Immature natural killer cell (primary cell): ENCODE measurements around the gene OR2M7. TPM values are rescaled to one million over a fixed set of nuclear protein-coding genes. Genes with fewer than 3 reads are reported as not detected.
"Not testable (repeated sequence)": the region's sequence is repeated elsewhere in the genome, so short reads cannot be mapped to it uniquely, and the experiment has no call there.

Experiments
- DNase-seq, 3 donors: peaks; one replicate each; pipeline ENCODE4 v3.0.0; 2022; ENCODE audit warnings: mixed read lengths in 1 of 3
- H3K27ac Mint-ChIP-seq, 6 donors: one replicate each; pipeline ENCODE4 v1.8.0; 2020; ENCODE audit warnings: mixed read lengths in 6 of 6, mild to moderate bottlenecking in 5 of 6, inconsistent platforms in 4 of 6, moderate library complexity in 3 of 6
- H3K27me3 Mint-ChIP-seq, 3 donors: one replicate each; pipeline ENCODE4 v1.8.0; 2020 to 2021; ENCODE audit warnings: low read depth in 3 of 3, mild to moderate bottlenecking in 3 of 3, mixed read lengths in 3 of 3, moderate library complexity in 3 of 3, inconsistent platforms in 1 of 3
- H3K36me3 Mint-ChIP-seq, 3 donors: one replicate each; pipeline ENCODE4 v1.8.0; 2020; ENCODE audit warnings: mixed read lengths in 3 of 3, inconsistent platforms in 2 of 3, mild to moderate bottlenecking in 2 of 3
- H3K4me1 Mint-ChIP-seq, 2 donors: one replicate each; pipeline ENCODE4 v1.8.0; 2020; ENCODE audit warnings: inconsistent platforms in 2 of 2, mild to moderate bottlenecking in 2 of 2, mixed read lengths in 2 of 2, moderate library complexity in 1 of 2
- H3K4me3 Mint-ChIP-seq, 5 donors: one replicate each; pipeline ENCODE4 v1.8.0; 2020; ENCODE audit warnings: mild to moderate bottlenecking in 5 of 5, mixed read lengths in 5 of 5, inconsistent platforms in 3 of 5, moderate library complexity in 3 of 5
- H3K9me3 Mint-ChIP-seq, 6 donors: one replicate each; pipeline ENCODE4 v1.8.0; 2020; ENCODE audit warnings: mild to moderate bottlenecking in 6 of 6, mixed read lengths in 6 of 6, inconsistent platforms in 4 of 6, moderate library complexity in 3 of 6
- polyA plus RNA-seq, 3 donors: library from polyadenylated mRNA; unstranded; fragments of 300-500 nt; fragmentation: Illumina TruSeq; gene quantifications; one replicate each; pipeline ENCODE4 v1.2.3, GENCODE V29; 2021

OR2M7 gene
- polyA plus RNA-seq = not detected

GRCh38 chr1:248324468-248324867 lies at the start of gene OR2M7:
OR2M7 (minus strand) TSS chr1:248324568; CDS start chr1:248324568, 0 bp downstream.
- H3K36me3 Mint-ChIP-seq = no peaks in the 10 kb centered on the region
- no peak for DNase-seq
- H3K4me3 Mint-ChIP-seq = no peak within 1 kb of the TSS
- peaks cover 0 to 1% (median 0%) of the 10 kb centered on the region in 3 donors for H3K27me3 Mint-ChIP-seq
- no peak within 1 kb of the TSS for H3K27ac Mint-ChIP-seq
- H3K4me1 Mint-ChIP-seq = no peaks in the 10 kb centered on the region
- H3K9me3 Mint-ChIP-seq = peaks cover 0 to 15% (median 5%) of the 10 kb centered on the region in 6 donors

- Mint-ChIP-seq H3K27me3 (peaks cover 0 to 2% (median 0%) of the 10 kb centered on the region in 3 donors), H3K4me3 (no peak overlapping the region), H3K9me3 (peaks cover 0 to 3% (median 0%) of the 10 kb centered on the region in 6 donors), H3K4me1 (peaks cover 2 to 12% of the 10 kb centered on the region in 2 donors), H3K27ac (no peak overlapping the region), H3K36me3 (no peaks in the 10 kb centered on the region)
- DNase-seq = no peak
Observed at GRCh38 chr1:248373761-248374160, 49.4 kb upstream of the OR2M7 start.

- no peak overlapping the region for H3K4me3 Mint-ChIP-seq
Observed at GRCh38 chr1:248372394-248372793, 48.0 kb upstream of the OR2M7 start.

GRCh38 chr1:248366609-248367008 lies 42.2 kb upstream of the OR2M7 start:
- no peak for DNase-seq
- Mint-ChIP-seq H3K27me3 (peaks cover 1 to 5% (median 3%) of the 10 kb centered on the region in 3 donors), H3K9me3 (peaks cover 0 to 16% (median 2%) of the 10 kb centered on the region in 6 donors), H3K4me3 (no peak overlapping the region), H3K27ac (no peak overlapping the region), H3K36me3 (no peaks in the 10 kb centered on the region), H3K4me1 (no peaks in the 10 kb centered on the region)

More at GRCh38 chr1:248372394-248372793, 48.0 kb upstream of the OR2M7 start:
- H3K4me1 Mint-ChIP-seq = peaks cover 2 to 12% of the 10 kb centered on the region in 2 donors
- H3K27me3 Mint-ChIP-seq = peaks cover 0 to 2% (median 0%) of the 10 kb centered on the region in 3 donors
- no peak overlapping the region for H3K27ac Mint-ChIP-seq
- no peaks in the 10 kb centered on the region for H3K36me3 Mint-ChIP-seq
- DNase-seq = no peak
- peaks cover 0 to 4% (median 0%) of the 10 kb centered on the region in 6 donors for H3K9me3 Mint-ChIP-seq

GRCh38 chr1:248361121-248361715 lies 36.9 kb upstream of the OR2M7 start, which contains the start of gene OR2T4:
OR2T4 (plus strand) TSS chr1:248361665; CDS start chr1:248361665, 0 bp downstream.
- H3K4me1 Mint-ChIP-seq = no peaks in the 10 kb centered on the region
- H3K36me3 Mint-ChIP-seq = no peaks in the 10 kb centered on the region
- no peak within 1 kb of the TSS for H3K27ac Mint-ChIP-seq
- no peak within 1 kb of the TSS for H3K4me3 Mint-ChIP-seq
- H3K27me3 Mint-ChIP-seq = peaks cover 1 to 4% (median 3%) of the 10 kb centered on the region in 3 donors
- H3K9me3 Mint-ChIP-seq = peaks cover 0 to 16% (median 0%) of the 10 kb centered on the region in 6 donors
- DNase-seq = no peak

GRCh38 chr1:248359415-248359814 lies 35.0 kb upstream of the OR2M7 start:
- Mint-ChIP-seq H3K4me3 (no peak overlapping the region), H3K36me3 (no peaks in the 10 kb centered on the region), H3K27me3 (peaks cover 1 to 4% (median 3%) of the 10 kb centered on the region in 3 donors), H3K27ac (no peak overlapping the region), H3K4me1 (no peaks in the 10 kb centered on the region), H3K9me3 (peaks cover 0 to 13% (median 0%) of the 10 kb centered on the region in 6 donors)
- DNase-seq = no peak

- Mint-ChIP-seq H3K36me3 (no peaks in the 10 kb centered on the region), H3K4me3 (no peak within 1 kb of the TSS), H3K27me3 (no peaks in the 10 kb centered on the region), H3K9me3 (peaks cover 0 to 6% (median 2%) of the 10 kb centered on the region in 6 donors), H3K27ac (no peak within 1 kb of the TSS), H3K4me1 (no peaks in the 10 kb centered on the region)
- no peak for DNase-seq
Observed at GRCh38 chr1:248348475-248348874, 24.1 kb upstream of the OR2M7 start, which contains the start of gene OR14C36. OR14C36 (plus strand) TSS chr1:248348775; CDS start chr1:248348775, 0 bp downstream.

- Mint-ChIP-seq H3K9me3 (peaks cover 0 to 6% (median 3%) of the 10 kb centered on the region in 6 donors), H3K36me3 (no peaks in the 10 kb centered on the region), H3K27me3 (peaks cover 0 to 1% (median 0%) of the 10 kb centered on the region in 3 donors), H3K4me1 (no peaks in the 10 kb centered on the region), H3K27ac (no peak overlapping the region), H3K4me3 (no peak overlapping the region)
- no peak for DNase-seq
Observed at GRCh38 chr1:248343451-248343850, 19.1 kb upstream of the OR2M7 start.

GRCh38 chr1:248316796-248317195 lies 7.6 kb downstream of the OR2M7 start:
- no peak overlapping the region for H3K27ac Mint-ChIP-seq
- no peak for DNase-seq
- peaks cover 0 to 1% (median 0%) of the 10 kb centered on the region in 3 donors for H3K27me3 Mint-ChIP-seq
- no peak overlapping the region for H3K4me3 Mint-ChIP-seq
- peaks cover 0 to 4% (median 0%) of the 10 kb centered on the region in 3 donors for H3K36me3 Mint-ChIP-seq
- no peaks in the 10 kb centered on the region for H3K4me1 Mint-ChIP-seq
- H3K9me3 Mint-ChIP-seq = peaks cover 9 to 38% (median 19%) of the 10 kb centered on the region in 6 donors

GRCh38 chr1:248306740-248307139 lies 17.6 kb downstream of the OR2M7 start:
- not testable (repeated sequence) for H3K27me3 Mint-ChIP-seq, H3K27ac Mint-ChIP-seq, H3K9me3 Mint-ChIP-seq, DNase-seq, H3K36me3 Mint-ChIP-seq, H3K4me1 Mint-ChIP-seq, H3K4me3 Mint-ChIP-seq

GRCh38 chr1:248306103-248306502 lies 18.3 kb downstream of the OR2M7 start:
- H3K4me1 Mint-ChIP-seq = no peaks in the 10 kb centered on the region
- peaks cover 0 to 12% (median 8%) of the 10 kb centered on the region in 6 donors for H3K9me3 Mint-ChIP-seq
- H3K4me3 Mint-ChIP-seq = no peak overlapping the region
- no peaks in the 10 kb centered on the region for H3K36me3 Mint-ChIP-seq
- no peaks in the 10 kb centered on the region for H3K27me3 Mint-ChIP-seq
- no peak overlapping the region for H3K27ac Mint-ChIP-seq
- no peak for DNase-seq

GRCh38 chr1:248305672-248306071 lies 18.7 kb downstream of the OR2M7 start:
- H3K4me3 Mint-ChIP-seq, H3K27ac Mint-ChIP-seq, H3K27me3 Mint-ChIP-seq, H3K36me3 Mint-ChIP-seq, DNase-seq, H3K4me1 Mint-ChIP-seq: not testable (repeated sequence)
- peaks cover 0 to 12% (median 7%) of the 10 kb centered on the region in 6 donors for H3K9me3 Mint-ChIP-seq

- Mint-ChIP-seq H3K27ac (no peak within 1 kb of the TSS), H3K4me1 (no peaks in the 10 kb centered on the region), H3K9me3 (peaks cover 3 to 16% (median 8%) of the 10 kb centered on the region in 6 donors), H3K36me3 (no peaks in the 10 kb centered on the region), H3K27me3 (no peaks in the 10 kb centered on the region), H3K4me3 (no peak within 1 kb of the TSS)
- no peak for DNase-seq
Observed at GRCh38 chr1:248303324-248303723, 21.0 kb downstream of the OR2M7 start, which contains the start of gene OR2T12. OR2T12 (minus strand) TSS chr1:248303424; CDS start chr1:248295578, 7,846 bp downstream.

GRCh38 chr1:248288391-248288790 lies 36.0 kb downstream of the OR2M7 start:
- peaks cover 0 to 20% (median 7%) of the 10 kb centered on the region in 6 donors for H3K9me3 Mint-ChIP-seq
- DNase-seq = no peak
- no peak overlapping the region for H3K27ac Mint-ChIP-seq
- no peaks in the 10 kb centered on the region for H3K36me3 Mint-ChIP-seq
- no peak overlapping the region for H3K4me3 Mint-ChIP-seq
- no peaks in the 10 kb centered on the region for H3K4me1 Mint-ChIP-seq
- H3K27me3 Mint-ChIP-seq = no peaks in the 10 kb centered on the region
